ENCODE measurements around the gene RXFP4. TPM values are rescaled to one million over a fixed set of nuclear protein-coding genes. Genes with fewer than 3 reads are reported as not detected.
A peak's percentile ranks its signal among the peaks of the same experiment; 100 is the strongest.

Gene RXFP4
- polyA plus RNA-seq, 1 of the 3 experiments (the other 2 are of a cell fraction) = not detected

DNA sequence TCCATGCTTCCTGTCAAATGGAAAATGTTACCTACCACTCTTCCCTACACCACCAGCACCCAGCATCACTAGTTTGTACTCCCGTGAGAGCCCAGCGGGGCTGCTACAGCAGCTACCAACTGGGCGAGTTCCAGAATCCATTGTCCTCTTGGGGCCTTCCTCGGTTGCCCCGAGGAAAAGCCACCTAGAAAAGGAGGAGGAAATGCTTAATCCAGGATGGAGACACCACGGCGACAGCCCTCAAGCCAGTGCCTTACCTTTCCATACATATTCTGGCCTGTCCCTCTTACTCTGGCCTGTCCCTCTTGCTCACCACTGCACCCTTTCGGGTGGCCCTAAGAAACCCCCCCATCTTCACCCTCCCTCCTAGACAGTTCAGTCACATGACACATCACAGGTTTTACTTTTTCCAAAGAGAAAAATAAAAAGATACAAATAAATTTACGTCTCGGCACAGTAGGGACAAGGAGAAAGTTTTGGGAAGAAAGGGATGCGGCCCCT, 30.8 kb upstream of the RXFP4 start:
- Histone ChIP-seq H3K4me1 (ENCODE audit: control insufficient read depth in 1 of 2, insufficient read depth in 2 of 2, low read depth in 1 of 2, low read length in 1 of 2) (peaks cover 7 to 8% of the 10 kb centered on the region in 2 experiments; a peak in 3 of 4 replicates), H4K20me1 (ENCODE audit: insufficient read depth) (no peaks in the 10 kb centered on the region), H3K36me3 (replicated peaks in 1 of 2; ENCODE audit: control insufficient read depth in 1 of 2, insufficient read depth in 2 of 2, low read length in 1 of 2) (peaks cover 36 to 87% of the 10 kb centered on the region in 2 experiments), H3K4me2 (peak overlapping the region; percentile 98), H3K9me2 (no peaks in the 10 kb centered on the region), H3F3A (replicated peaks; ENCODE audit: insufficient read depth) (peaks cover 54% of the 10 kb centered on the region), H3K9me3 (no peaks in the 10 kb centered on the region), H3K79me2 (ENCODE audit: insufficient read depth) (peaks cover 56% of the 10 kb centered on the region), H3K4me3 (ENCODE audit: low read depth in 2 of 2, low read length in 1 of 2) (peak overlapping the region; percentile 56 to 94), H3K27ac (ENCODE audit: low read depth in 2 of 2, low read length in 1 of 2) (peak overlapping the region; percentile 70 to 76), H2AFZ (ENCODE audit: low read depth) (peak overlapping the region; percentile 67; the same call in 1 of the 2 replicates), H3K9ac (peak overlapping the region; percentile 86), H3K27me3 (ENCODE audit: insufficient read depth) (no peaks in the 10 kb centered on the region)
- ChIA-PET POLR2A (interaction anchor here (0.6 kb wide), 1 partner anchor 79 kb away, joined by 3 read pairs; no protein-coding TSS in a partner anchor), CTCF (interaction anchor here (1.0 to 1.1 kb wide), 2 partner anchors 20 to 53 kb away, joined by 3 to 4 read pairs; partner anchors contain the start of gene GON4L)
- TF ChIP-seq, protein P1, sequence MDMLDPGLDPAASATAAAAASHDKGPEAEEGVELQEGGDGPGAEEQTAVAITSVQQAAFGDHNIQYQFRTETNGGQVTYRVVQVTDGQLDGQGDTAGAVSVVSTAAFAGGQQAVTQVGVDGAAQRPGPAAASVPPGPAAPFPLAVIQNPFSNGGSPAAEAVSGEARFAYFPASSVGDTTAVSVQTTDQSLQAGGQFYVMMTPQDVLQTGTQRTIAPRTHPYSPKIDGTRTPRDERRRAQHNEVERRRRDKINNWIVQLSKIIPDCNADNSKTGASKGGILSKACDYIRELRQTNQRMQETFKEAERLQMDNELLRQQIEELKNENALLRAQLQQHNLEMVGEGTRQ (IDR thresholded peaks at IDR 0.05; ENCODE audit: borderline replicate concordance, low read depth, low read length) = no peak
- TF ChIP-seq MXI1 (IDR thresholded peaks at IDR 0.05; ENCODE audit: low read depth, low read length) (0 out of 2 replicates have a peak, but pooled peaks have one; percentile 40), RXRA (IDR thresholded peaks at IDR 0.05; ENCODE audit: borderline replicate concordance, low read depth) (no peak), SIN3A (IDR thresholded peaks at IDR 0.05; ENCODE audit: borderline replicate concordance, low read depth, low read length) (0 out of 2 replicates have a peak, but pooled peaks have one; percentile 42), GATA2 (CRISPR knock-in tag; IDR thresholded peaks at IDR 0.05) (no peak), SMC3 (IDR thresholded peaks at IDR 0.05; ENCODE audit: low read depth, low read length) (no peak), NRF1 (IDR thresholded peaks at IDR 0.05; ENCODE audit: low read depth, low read length) (no peak), TCF12 (IDR thresholded peaks at IDR 0.05) (no peak), RAD21 (IDR thresholded peaks at IDR 0.05; ENCODE audit: low read length) (peak; percentile 13; the same call in 1 of the 2 replicates), CHD2 (IDR thresholded peaks at IDR 0.05; ENCODE audit: low read length, partially characterized antibody) (no peak), FOSL2 (IDR thresholded peaks at IDR 0.05; ENCODE audit: borderline replicate concordance, low read depth) (no peak)
- TF ChIP-seq, protein P2, sequence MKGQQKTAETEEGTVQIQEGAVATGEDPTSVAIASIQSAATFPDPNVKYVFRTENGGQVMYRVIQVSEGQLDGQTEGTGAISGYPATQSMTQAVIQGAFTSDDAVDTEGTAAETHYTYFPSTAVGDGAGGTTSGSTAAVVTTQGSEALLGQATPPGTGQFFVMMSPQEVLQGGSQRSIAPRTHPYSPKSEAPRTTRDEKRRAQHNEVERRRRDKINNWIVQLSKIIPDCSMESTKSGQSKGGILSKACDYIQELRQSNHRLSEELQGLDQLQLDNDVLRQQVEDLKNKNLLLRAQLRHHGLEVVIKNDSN (IDR thresholded peaks at IDR 0.05; ENCODE audit: borderline replicate concordance, low read depth) = peak; percentile 79
- TF ChIP-seq, protein P3, sequence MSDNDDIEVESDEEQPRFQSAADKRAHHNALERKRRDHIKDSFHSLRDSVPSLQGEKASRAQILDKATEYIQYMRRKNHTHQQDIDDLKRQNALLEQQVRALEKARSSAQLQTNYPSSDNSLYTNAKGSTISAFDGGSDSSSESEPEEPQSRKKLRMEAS (IDR thresholded peaks at IDR 0.05; ENCODE audit: low read depth) = no peak; the same call in 1 of the 2 replicates
- TF ChIP-seq, protein P4, sequence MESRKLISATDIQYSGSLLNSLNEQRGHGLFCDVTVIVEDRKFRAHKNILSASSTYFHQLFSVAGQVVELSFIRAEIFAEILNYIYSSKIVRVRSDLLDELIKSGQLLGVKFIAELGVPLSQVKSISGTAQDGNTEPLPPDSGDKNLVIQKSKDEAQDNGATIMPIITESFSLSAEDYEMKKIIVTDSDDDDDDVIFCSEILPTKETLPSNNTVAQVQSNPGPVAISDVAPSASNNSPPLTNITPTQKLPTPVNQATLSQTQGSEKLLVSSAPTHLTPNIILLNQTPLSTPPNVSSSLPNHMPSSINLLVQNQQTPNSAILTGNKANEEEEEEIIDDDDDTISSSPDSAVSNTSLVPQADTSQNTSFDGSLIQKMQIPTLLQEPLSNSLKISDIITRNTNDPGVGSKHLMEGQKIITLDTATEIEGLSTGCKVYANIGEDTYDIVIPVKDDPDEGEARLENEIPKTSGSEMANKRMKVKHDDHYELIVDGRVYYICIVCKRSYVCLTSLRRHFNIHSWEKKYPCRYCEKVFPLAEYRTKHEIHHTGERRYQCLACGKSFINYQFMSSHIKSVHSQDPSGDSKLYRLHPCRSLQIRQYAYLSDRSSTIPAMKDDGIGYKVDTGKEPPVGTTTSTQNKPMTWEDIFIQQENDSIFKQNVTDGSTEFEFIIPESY (IDR thresholded peaks at IDR 0.05; ENCODE audit: borderline replicate concordance, low read depth) = no peak
- under 1% methylated on average over 10 of the region's 11 CpGs for WGBS (ENCODE audit: low lambda C conversion rate)
- DNase-seq = peak; percentile 53
